Effector memory CD4-positive, alpha-beta T cell (primary cell): ENCODE data around the gene ABCB1.

Experiments
- DNase-seq, 3 donors: peaks; one replicate each; pipeline ENCODE4 v3.0.0-alpha.2; 2020
- H3K27ac ChIP-seq: 2 replicates; pipeline ENCODE4 v1.7.0; 2013; ENCODE audit warnings: mild to moderate bottlenecking, low read length, moderate library complexity; ENCODE audit not compliant: insufficient read depth, poor library complexity, severe bottlenecking
- H3K27me3 ChIP-seq: replicated peaks from 2 replicates; pipeline ENCODE4 v1.7.0; 2013; ENCODE audit warnings: mild to moderate bottlenecking, low read length; ENCODE audit not compliant: insufficient read depth, control insufficient read depth, poor library complexity, severe bottlenecking
- H3K36me3 ChIP-seq: 2 replicates; pipeline ENCODE4 v1.7.0; 2013; ENCODE audit warnings: mild to moderate bottlenecking, low read length, moderate library complexity; ENCODE audit not compliant: control insufficient read depth, insufficient read depth
- H3K4me1 ChIP-seq: 2 replicates; pipeline ENCODE4 v1.7.0; 2013; ENCODE audit warnings: low read length, mild to moderate bottlenecking; ENCODE audit not compliant: control insufficient read depth, insufficient read depth, poor library complexity, severe bottlenecking
- H3K4me3 ChIP-seq: 2 replicates; pipeline ENCODE4 v1.7.0; 2013; ENCODE audit warnings: low read length, low read depth, mild to moderate bottlenecking; ENCODE audit not compliant: insufficient read depth, poor library complexity, severe bottlenecking
- H3K9me3 ChIP-seq: 2 replicates; pipeline ENCODE4 v1.7.0; 2013; ENCODE audit warnings: mild to moderate bottlenecking, low read length, moderate library complexity; ENCODE audit not compliant: control insufficient read depth

Gene ABCB1

DNA sequence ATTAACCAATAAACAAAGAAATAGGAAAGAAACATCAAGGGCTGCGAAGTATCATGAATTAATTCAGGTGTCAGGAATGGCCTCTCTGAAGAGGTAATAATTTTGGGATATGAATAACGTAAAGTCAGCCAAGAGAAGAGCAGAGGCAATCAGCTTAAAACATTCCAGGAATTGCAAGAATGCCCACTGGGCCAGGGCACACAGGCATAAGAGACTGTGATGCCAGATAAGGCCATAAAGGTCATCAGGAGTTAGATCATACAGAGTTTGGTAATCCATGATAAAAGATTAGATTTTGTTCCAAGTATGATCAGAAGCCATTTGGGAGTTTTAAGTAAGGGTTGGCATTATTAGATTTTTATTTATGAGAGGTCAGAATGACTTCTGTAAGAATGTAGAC is 72.0 kb downstream of the ABCB1 start:
- Histone ChIP-seq H3K4me1 (no peaks in the 10 kb centered on the region), H3K4me3 (no peak overlapping the region), H3K9me3 (no peaks in the 10 kb centered on the region), H3K27ac (no peak overlapping the region), H3K36me3 (no peaks in the 10 kb centered on the region), H3K27me3 (no peaks in the 10 kb centered on the region)
- no peak for DNase-seq

DNA sequence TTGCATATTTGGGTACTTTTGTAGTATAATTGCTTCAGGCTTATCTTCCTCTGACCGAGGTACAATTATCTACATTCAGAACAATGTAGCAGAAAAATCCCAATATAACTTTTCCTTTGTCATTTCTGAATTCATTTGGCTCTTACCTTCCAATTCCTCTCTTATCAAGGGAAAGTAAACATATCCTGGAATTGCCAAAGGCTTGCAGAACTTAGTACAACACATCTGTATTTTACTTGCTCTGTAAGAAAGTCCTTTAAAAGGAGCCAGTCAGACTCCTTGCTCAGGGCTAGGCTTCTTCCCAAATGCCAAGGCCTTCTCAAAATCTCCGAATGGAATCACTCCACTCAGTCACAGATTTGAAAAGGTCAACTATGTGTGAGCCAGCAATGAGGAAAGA is 81.9 kb downstream of the ABCB1 start:
- Histone ChIP-seq H3K27me3 (no peaks in the 10 kb centered on the region), H3K9me3 (no peaks in the 10 kb centered on the region), H3K4me3 (no peak overlapping the region), H3K4me1 (no peaks in the 10 kb centered on the region), H3K36me3 (no peaks in the 10 kb centered on the region), H3K27ac (no peak overlapping the region)
- no peak for DNase-seq

DNA sequence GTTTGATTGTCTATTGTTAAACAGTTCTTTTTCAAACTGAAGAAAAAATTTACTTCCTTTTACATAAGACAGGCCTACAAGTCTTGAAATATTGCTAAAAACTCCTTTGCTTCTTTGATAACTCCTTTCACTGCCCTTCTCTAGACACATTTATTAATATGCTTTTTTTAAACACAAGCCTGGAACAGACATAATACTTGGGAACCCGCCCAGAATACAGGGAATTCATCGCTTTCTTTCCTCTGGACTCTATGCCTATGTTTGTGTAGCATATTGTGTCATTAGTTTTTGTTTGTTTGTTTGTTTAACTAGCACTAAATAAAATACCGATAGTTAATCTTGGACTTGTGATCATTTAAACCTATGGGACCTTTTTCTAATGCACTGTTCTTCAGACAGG is 82.8 kb downstream of the ABCB1 start:
- H3K27me3 ChIP-seq = no peaks in the 10 kb centered on the region
- no peaks in the 10 kb centered on the region for H3K4me1 ChIP-seq
- no peak for DNase-seq
- no peaks in the 10 kb centered on the region for H3K9me3 ChIP-seq
- no peaks in the 10 kb centered on the region for H3K36me3 ChIP-seq
- H3K4me3 ChIP-seq = no peak overlapping the region
- H3K27ac ChIP-seq = no peak overlapping the region

DNA sequence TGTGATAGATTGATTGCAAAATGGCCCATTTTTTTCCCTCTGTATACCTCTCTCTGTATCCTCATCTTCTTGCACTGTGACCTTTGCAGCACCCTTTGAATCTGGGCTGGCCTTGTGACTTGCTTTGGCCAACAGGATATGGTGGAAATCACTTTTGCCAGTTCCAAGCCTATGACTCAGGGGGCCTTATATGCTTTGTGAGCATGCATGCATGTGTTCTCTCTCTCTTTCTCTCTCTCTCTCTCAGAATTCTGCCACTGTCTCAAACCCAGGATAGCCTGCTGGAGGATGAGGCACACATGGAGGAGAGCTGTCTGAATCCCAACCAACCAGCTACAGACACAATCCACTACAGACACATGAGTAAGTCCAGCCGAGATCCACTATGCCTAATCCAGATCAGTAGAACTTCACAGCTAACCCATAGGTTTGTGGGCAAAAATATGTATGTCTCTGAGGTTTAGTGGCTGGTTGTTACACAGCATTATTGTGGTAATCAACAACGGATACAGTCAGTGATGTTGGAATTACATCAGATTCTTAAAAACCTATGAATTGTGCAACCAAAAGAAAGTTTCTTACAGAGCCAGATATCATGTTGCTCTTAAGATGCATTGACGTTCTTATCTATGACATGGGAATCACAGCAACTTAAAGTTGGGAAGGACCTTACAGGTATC is 83.4 kb downstream of the ABCB1 start:
- Histone ChIP-seq H3K36me3 (no peaks in the 10 kb centered on the region), H3K9me3 (no peaks in the 10 kb centered on the region), H3K27me3 (no peaks in the 10 kb centered on the region), H3K4me1 (no peaks in the 10 kb centered on the region), H3K4me3 (no peak overlapping the region), H3K27ac (no peak overlapping the region)
- no peak for DNase-seq

DNA sequence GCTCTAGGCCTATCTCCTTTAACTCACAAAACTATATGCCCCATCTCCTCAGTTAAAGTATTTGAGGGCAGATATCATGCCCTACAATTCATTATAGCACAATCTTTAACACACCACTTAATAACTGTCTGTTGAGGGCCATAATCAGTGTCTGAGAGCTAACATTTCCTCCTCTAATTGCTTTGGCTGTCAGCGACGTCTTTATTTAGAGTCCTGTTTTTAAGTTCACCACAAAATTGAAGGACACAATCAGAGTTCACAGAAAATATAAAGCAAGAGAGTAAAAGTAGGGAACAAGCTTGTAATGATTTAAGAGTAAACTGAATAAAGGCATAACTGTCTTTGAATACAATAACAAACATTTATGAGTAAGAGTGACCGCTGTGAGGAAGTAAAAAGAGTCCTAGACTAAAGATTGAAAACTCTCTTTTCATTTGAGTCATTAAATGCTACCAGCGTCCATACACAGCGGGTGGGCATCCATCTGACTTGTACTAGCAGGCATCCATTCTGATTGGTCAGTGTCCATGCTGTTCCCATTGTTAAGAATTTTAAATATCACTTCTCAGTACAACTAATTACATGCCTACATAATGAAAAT is 86.8 kb downstream of the ABCB1 start:
- Histone ChIP-seq H3K4me1 (no peaks in the 10 kb centered on the region), H3K4me3 (no peak overlapping the region), H3K9me3 (no peaks in the 10 kb centered on the region), H3K27ac (no peak overlapping the region), H3K27me3 (no peaks in the 10 kb centered on the region), H3K36me3 (no peaks in the 10 kb centered on the region)
- no peak for DNase-seq

DNA sequence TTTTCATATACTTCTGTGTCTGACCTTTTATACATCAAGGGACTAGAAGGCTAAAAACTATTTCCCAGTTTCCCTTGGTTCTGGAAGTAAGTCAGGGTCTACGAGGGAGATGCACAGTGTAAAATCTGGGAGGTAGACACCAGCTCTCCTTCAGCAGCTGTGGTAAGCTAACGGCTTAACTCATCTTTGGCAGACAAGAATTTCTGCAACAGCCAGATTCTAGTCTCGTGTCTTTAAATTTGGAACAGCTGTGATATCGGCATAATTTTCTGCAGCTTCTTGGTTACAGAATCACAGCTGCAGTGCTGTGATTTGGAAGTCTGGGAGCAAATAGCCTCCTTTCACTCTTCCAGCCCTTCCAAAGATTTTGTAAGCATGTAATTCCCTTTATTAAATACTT is 87.8 kb downstream of the ABCB1 start:
- H3K27ac ChIP-seq = no peak overlapping the region
- H3K9me3 ChIP-seq = no peaks in the 10 kb centered on the region
- no peaks in the 10 kb centered on the region for H3K27me3 ChIP-seq
- H3K4me3 ChIP-seq = no peak overlapping the region
- DNase-seq = no peak
- no peaks in the 10 kb centered on the region for H3K36me3 ChIP-seq
- no peaks in the 10 kb centered on the region for H3K4me1 ChIP-seq

DNA sequence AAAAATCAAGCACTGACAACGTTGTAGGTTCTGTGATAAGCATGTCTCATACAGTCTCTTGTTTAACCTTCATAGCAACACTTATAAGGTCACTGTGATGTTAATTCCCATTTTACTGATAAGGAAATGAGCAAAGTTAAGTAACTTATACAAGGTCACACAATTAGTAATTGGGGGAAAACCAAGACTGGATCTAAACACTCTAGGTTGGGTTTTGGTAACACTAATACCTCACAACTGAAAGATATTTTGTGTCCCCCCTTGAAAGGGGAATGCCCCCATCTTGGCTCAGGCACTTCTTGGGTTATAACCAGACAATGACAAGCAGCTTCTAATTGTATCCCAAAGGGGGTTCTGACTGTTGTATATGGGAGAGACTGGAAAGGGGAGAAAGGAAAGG is 89.2 kb downstream of the ABCB1 start:
- no peaks in the 10 kb centered on the region for H3K4me1 ChIP-seq
- H3K27me3 ChIP-seq = no peaks in the 10 kb centered on the region
- H3K36me3 ChIP-seq = no peaks in the 10 kb centered on the region
- DNase-seq = no peak
- no peak overlapping the region for H3K27ac ChIP-seq
- no peaks in the 10 kb centered on the region for H3K9me3 ChIP-seq
- no peak overlapping the region for H3K4me3 ChIP-seq

DNA sequence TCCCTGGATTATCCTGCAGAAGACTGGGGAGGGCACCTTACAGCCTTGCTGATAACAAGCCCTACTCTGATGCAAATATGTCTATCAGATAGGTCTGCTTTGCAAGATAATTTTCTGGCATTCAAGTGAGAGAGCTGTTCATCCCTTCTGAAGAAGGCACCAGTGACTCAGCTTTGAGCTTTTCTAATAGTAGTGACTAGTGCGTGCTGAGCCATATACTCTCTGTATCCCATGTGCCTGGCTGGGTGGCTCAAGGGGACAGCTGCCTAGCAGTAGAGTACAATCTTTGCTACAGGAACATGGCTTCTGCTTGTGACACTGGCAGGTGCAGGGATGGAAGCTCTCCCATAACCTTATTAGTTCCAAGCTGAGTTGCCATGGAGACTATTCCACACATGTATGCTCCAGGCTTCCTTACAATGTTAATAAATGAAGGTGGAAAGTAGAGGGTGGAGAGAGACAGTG is 90.2 kb downstream of the ABCB1 start:
- Histone ChIP-seq H3K36me3 (no peaks in the 10 kb centered on the region), H3K9me3 (no peaks in the 10 kb centered on the region), H3K4me3 (no peak overlapping the region), H3K4me1 (no peaks in the 10 kb centered on the region), H3K27ac (no peak overlapping the region), H3K27me3 (no peaks in the 10 kb centered on the region)
- DNase-seq = no peak

DNA sequence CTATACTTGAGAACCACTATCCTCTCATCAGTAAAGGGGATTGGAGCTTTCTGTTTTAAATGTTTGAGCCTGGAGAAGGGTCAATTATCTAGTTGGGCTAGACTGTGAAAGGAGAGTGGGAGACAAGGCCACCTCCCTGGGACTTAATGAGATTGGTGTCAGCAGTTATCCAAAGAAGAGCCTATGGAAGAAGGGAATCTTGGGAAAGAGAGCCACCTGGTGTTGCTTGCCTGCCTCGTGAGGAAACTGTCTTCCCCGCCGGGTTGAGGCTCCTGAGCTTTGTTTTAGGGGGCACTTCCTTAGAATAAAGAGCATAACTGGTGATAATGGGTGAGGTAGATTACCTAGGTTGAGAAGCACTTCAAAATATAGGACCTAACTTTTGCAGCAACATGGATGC is 93.2 kb downstream of the ABCB1 start:
- Histone ChIP-seq H3K36me3 (no peaks in the 10 kb centered on the region), H3K27ac (no peak overlapping the region), H3K4me1 (no peaks in the 10 kb centered on the region), H3K27me3 (no peaks in the 10 kb centered on the region), H3K4me3 (no peak overlapping the region), H3K9me3 (no peaks in the 10 kb centered on the region)
- DNase-seq = no peak

DNA sequence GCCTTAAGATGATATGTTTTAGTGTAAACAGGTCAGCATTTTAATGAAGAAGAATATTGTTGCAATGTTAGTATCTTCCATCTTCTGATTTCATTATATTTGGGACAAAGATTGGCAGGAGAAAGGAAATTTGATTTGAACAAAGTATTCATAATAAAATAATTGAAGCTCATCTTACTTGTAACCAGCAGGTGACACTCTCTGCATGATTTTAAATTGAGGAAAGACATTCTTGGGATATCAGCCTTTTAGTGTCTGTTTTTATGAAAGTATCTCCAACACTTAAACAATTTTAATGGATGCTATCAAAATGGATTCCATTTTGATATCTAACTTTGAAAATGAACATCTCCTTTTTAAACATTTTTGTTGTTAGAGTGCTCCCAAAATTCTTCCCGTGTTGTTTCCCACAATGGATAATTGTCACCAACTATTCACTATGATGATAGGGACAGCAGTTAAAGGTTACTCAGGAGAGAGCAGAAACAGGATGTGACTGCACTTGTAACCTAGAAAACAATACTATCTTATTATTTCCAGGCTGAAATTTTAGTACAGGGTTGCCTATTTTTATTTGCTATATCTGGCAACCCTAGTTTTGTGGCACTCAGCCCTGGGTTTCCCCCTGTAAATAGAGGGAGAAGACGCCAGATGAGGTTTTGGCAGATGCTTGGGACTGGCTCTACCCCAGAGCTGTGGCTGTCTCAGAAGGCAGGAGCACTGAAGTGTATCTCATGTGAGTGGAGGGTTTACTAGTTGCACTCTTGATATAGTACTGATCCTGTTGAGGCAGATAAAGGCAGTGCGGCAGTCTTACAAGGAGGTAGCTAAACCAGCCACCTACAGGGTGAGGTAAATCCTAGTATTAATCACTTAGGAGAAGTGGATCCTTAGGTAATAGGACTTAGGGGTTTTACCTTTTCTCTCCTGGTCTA is 94.2 kb downstream of the ABCB1 start:
- Histone ChIP-seq H3K27ac (no peak overlapping the region), H3K9me3 (no peaks in the 10 kb centered on the region)
- DNase-seq = no peak

More for the DNA sequence above, 94.2 kb downstream of the ABCB1 start:
- Histone ChIP-seq H3K27me3 (no peaks in the 10 kb centered on the region), H3K4me3 (no peak overlapping the region), H3K4me1 (no peaks in the 10 kb centered on the region), H3K36me3 (no peaks in the 10 kb centered on the region)
